Sigmoid colon (tissue), 3 donors: ENCODE measurements around the gene KCND3.

Source experiments
- CTCF ChIP-seq, 4 experiments: fragments of 450-650 bp in 3 of 4; fragments of 200-600 bp in 1 of 4; IDR thresholded peaks; one replicate each; pipeline ENCODE4 v1.5.1; 2016 to 2019; ENCODE audit warnings: antibody characterized with exemption in 4 of 4, mild to moderate bottlenecking in 3 of 4, moderate library complexity in 2 of 4
- POLR2A ChIP-seq, 2 donors: fragments of 450-650 bp; IDR thresholded peaks; one replicate each; pipeline ENCODE4 v1.6.1; 2016; ENCODE audit warnings: antibody characterized with exemption in 2 of 2, mild to moderate bottlenecking in 2 of 2, moderate library complexity in 2 of 2

GRCh38 chr1:111876631-111877030 is 112.8 kb downstream of the KCND3 start:
- TF ChIP-seq POLR2A (IDR thresholded peaks at IDR 0.05) = no peak
- no peak for TF ChIP-seq CTCF (IDR thresholded peaks at IDR 0.05)
